Measurements from ENCODE around the gene KCNJ6.

GRCh38 chr21:37593015-37593414, 323.2 kb downstream of the KCNJ6 start:
- TF ChIP-seq, protein P1, sequence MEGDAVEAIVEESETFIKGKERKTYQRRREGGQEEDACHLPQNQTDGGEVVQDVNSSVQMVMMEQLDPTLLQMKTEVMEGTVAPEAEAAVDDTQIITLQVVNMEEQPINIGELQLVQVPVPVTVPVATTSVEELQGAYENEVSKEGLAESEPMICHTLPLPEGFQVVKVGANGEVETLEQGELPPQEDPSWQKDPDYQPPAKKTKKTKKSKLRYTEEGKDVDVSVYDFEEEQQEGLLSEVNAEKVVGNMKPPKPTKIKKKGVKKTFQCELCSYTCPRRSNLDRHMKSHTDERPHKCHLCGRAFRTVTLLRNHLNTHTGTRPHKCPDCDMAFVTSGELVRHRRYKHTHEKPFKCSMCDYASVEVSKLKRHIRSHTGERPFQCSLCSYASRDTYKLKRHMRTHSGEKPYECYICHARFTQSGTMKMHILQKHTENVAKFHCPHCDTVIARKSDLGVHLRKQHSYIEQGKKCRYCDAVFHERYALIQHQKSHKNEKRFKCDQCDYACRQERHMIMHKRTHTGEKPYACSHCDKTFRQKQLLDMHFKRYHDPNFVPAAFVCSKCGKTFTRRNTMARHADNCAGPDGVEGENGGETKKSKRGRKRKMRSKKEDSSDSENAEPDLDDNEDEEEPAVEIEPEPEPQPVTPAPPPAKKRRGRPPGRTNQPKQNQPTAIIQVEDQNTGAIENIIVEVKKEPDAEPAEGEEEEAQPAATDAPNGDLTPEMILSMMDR (conservative IDR thresholded peaks at IDR 0.05; ENCODE audit: low read depth, low read length) = no peak
- no peak for TF ChIP-seq EZH2 (IDR thresholded peaks at IDR 0.05; ENCODE audit: borderline replicate concordance, low read depth, low read length, poor library complexity, severe bottlenecking)

All from A673 (cell line).